ENCODE results near the gene UPF2.

- no peak for TF ChIP-seq CTCF (IDR thresholded peaks at IDR 0.05 in 2 of 3, conservative IDR thresholded peaks at IDR 0.05 in 1 of 3; ENCODE audit: control insufficient read depth in 2 of 3, extremely low read depth in 1 of 3, insufficient read depth in 1 of 3, low read depth in 3 of 3, low read length in 3 of 3)
- no peak for TF ChIP-seq MXI1 (IDR thresholded peaks at IDR 0.05; ENCODE audit: low read depth, low read length)
- TF ChIP-seq EP300 (IDR thresholded peaks at IDR 0.05; ENCODE audit: borderline replicate concordance in 1 of 2, control insufficient read depth in 1 of 2, low read depth in 2 of 2, low read length in 2 of 2), result no peak
- TF ChIP-seq YY1 (IDR thresholded peaks at IDR 0.05; ENCODE audit: low read depth, low read length), result no peak
These were observed 22.0 kb downstream of the UPF2 start for GRCh38 chr10:12020574-12020973.

Data from GM12878 (cell line).